HG03469 (cell line): ENCODE data around the gene HOXB5.

Experiments used
- ATAC-seq: cut with Tn5 transposase; IDR thresholded peaks from one replicate; pipeline ENCODE4 v1.9.1; 2021; ENCODE audit warnings: mild to moderate bottlenecking, moderate library complexity, moderate number of reproducible peaks; ENCODE audit not compliant: unreplicated experiment

The HOXB5 gene

DNA sequence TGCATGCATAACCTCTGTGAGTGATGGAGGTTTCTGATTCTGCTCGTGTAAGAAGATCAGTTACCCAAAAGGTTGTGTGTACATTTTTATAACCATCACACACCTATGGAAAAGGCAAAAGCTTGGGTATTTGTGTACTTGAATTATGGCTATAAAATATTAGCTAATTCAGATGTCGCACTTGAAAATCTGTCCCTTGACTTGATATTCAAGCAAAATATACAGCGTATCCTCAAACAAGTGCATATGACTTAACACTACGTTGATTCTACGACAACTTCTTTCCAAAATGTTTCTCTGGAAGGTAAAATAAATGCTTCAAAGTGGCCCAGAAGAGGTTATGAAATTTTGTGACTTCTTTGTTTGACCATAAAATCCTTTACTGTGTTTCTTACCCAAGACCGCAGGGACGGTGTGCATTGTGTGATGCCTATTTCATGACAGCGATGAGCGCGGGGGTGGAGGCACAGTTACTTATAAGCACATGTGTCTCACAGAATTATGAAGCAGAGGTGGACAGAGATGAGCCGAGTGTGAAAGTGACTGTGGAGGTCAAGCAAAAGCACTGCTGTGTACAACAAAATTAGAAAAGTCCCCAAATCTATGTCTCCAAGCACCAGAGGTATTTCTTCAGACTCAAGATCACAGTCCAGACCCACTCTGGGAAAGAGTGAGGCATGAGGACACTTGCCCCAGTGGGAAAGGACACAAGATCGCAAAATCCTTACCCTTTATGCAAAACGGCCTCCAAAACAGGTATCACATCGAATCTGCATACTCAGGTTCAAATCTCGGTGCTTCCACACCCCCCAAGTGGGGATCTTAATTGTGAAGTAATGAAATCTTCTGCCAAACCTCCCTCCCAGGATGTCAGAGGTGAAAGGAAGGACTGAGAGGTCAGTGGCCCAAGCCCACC is 36.7 kb upstream of the HOXB5 start:
- no peak for ATAC-seq

DNA sequence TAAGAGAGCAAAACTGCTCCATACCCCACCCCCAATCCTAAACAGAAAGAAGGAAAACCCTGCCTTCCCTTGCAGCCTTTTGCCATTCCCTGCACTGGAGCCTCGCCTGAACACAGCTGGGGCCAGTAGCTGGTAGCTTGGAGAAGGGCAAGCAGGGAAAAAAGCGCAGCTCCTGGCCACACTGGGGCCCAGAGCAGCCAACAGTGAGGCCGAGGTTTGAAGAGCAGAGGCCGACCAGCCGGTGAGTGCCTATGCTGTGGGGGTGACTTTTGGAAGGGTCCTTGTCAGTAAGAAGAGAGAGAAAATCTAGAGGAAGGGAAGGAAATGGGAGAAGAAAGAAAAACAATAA is 35.8 kb upstream of the HOXB5 start:
- no peak for ATAC-seq

DNA sequence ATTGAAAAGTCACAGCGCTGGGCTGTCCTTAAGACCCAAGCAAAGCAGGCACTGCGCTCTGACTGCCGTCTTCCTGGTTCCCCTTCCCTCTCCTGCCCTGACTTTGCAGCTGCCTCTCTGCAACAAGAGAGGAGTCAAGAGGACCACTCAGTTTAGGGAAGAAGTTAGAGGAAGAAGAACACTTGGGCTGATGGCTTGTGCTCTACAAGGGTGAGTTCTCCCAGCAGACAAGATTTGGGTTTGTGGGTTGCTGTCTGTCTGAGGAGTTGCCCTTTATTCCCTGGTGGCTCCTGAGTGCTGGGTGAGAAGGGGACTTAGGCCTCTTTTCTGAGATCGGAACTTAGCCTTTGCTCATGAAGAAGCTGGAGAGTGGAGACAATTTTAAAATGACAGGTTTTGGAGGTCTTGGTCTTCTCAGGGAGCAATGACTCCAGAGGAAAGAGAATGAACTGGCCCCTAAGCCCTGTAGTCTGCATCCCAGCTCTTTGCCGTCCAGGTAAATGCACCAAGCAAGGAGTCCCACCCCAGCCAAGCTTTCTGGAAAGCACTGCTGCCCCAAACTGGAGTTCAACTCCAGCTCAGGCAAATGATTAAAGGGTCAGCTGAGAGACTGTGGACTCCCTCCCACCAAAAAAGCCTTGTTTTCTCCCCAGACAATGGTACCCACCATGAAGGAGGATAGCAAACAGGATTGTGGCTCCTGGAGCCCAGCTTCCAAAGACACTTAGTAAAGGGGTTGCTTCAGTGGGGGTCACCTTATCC is 35.3 kb upstream of the HOXB5 start:
- no peak for ATAC-seq

DNA sequence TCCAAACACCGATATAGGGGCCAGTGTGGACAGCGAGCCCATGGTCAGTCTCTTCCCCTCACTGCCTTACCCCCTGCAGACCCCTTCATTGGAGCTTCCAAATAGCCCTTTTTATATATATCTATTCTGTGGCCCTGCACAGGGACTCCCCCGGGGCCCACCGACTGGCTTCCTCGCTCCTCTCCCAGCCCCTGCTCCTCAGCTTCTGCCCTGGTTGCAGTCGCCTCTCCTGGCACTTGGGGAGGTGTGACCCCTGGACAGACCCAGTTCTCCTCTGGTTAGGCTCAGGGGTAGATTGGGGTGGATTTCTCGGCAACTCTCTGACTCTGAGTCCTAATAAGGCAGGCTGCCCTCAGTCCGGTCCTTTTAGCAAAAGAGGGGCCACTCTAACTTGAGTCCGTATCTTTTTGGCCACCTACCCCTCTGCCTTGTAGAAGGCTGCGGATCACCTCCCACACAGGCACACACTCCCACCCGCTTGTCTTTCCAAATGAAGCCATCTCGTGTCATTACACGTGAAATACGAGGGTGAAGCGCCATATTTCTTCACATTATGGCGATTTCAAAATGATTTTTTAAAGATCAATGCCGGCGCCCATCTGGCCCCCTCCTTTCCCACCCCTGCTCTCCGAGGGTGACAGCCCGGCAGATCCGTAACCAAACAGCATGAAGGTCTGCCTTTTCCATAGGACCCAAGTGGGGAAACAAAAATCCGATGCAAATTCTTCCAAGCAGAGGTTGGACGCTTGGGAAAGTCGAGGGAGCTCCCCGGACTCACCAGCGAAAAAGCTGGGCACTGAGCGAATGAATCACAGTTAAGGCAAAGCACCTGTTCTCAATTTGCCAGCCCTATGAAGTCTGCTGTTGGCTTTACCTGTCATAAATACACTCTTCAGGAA is 34.3 kb upstream of the HOXB5 start:
- no peak for ATAC-seq

DNA sequence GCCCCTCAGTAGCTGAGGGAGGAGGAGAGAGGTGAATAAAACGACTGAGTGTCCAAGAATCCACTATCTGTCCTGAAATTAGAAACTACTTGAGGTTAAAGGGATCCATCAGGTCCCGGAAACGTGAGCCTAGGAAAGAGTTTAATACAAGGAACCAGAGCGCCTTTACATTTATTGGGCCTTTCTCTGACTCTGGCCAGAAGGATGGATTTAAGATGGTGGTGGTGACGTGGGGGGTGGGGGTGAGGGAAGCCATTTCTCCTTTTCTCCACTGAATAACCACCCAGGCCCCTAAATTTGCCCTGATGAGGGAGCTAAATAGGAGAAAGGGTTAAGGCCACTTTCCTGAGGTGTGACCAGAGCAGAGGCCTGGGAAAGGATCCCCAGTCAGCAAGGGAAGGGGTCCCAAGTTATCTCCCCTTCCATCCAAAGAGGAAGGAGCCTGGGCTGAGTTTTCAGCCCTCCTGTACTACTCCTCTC is 33.6 kb upstream of the HOXB5 start:
- no peak for ATAC-seq

- no peak for ATAC-seq
Measured at GRCh38 chr17:48626245-48627117, 32.9 kb upstream of the HOXB5 start, which contains the start of gene HOXB9. Gene HOXB9 (minus strand): TSS chr17:48626358. CDS start chr17:48626269, 89 bp downstream.

DNA sequence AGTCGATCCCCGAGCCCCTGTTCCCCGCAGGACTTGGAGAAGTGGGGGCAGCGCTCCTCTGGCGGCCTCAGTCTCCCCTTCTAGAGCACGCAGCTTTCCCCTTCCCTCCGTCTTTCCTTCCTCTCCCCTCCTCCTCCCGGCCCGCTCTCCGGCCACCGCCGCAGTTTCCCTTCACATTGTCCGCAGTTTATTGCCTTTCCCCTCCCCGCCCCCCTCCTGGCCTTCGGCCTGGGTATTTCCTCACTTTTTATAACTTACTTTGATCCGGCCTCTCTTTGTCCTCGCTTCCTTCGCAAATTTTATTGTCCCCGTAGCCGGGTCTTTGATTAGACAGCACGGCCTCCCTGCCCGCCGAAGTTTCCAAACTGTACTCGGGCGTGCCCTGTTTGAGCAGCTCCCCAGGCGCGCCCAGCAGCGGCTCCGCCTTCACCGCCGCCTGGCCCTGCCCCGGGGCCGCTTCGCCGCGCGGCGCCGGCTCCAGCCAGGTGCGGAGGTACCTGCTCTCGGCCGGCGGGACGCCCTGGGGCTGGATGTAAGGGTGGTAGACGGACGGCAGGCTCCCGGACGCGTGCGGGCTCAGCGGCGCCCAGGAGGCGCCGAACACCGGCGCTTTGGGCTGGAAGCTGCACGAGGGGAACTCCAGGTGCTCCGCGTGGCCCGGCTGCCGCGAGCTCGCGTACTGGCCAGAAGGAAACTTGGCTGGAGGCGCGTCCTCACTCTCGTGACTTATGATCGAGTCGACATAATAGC is 32.1 kb upstream of the HOXB5 start:
- ATAC-seq, result no peak

GRCh38 chr17:48624544-48625494 is 31.2 kb upstream of the HOXB5 start:
- no peak for ATAC-seq

GRCh38 chr17:48624118-48624517 is 30.5 kb upstream of the HOXB5 start:
- no peak for ATAC-seq

- no peak for ATAC-seq
Measured at GRCh38 chr17:48623583-48623982, 30.0 kb upstream of the HOXB5 start.

DNA sequence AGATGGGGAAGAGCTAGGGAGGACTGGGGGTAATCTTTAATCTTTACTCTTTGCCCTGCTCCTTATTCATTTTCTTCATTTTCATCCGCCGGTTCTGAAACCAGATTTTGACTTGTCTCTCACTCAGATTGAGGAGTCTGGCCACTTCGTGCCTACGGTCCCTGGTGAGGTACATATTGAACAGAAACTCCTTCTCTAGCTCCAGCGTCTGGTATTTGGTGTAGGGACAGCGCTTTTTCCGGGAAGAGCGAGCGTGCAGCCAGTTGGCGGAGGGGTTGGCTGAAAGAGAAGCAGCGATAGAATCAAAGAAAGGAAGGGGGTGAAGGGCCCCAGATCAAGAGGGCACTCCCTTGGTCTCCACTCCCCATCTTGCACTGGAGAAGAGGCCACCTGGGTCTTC is 29.3 kb upstream of the HOXB5 start:
- no peak for ATAC-seq

DNA sequence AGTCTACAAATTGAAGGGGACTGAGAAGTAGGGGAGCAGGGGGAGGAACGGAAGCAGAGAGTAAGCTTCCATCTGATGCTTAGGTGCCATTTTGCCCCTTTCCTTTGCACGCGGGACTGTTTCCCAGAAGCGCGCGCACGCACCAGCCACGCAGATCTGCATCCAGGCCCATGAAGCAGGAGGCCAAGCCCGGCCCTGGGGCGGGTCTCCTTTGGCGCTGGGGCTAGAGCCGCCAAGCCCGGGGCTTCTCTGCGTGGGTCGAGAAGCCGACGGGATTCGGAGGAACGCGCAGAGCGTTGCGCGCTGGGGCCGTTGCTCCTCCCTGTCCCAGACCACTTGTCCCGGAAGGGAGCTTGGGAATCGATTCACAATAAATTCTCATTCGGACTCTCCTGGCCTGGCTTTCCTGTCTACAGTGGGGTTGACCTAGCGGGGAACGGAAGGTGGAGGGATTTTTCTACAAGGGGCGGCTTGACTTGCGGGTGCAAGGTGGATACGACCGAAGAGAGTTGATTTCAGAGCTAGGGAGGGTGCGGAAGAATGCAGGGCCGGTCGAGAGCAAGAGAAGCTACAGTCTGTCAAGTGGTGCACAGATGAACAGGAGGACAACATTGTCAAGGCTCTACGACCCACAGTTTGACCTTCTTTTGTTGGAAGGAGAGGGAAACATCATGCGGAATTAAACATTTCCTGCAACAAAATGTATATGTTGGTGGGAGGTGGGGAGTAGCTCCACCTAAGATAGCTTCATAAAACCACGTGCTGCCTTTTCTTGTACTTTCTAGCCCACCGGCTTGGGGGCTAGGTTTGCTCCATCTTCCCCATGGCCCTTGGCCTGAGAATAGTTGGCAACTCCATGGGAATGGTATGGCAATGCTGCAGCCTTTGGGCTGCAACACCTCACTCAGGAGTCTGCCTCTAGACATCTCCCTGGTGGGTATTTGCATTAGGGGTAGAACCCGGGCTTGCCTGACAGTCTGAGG is 28.1 kb upstream of the HOXB5 start:
- no peak for ATAC-seq

DNA sequence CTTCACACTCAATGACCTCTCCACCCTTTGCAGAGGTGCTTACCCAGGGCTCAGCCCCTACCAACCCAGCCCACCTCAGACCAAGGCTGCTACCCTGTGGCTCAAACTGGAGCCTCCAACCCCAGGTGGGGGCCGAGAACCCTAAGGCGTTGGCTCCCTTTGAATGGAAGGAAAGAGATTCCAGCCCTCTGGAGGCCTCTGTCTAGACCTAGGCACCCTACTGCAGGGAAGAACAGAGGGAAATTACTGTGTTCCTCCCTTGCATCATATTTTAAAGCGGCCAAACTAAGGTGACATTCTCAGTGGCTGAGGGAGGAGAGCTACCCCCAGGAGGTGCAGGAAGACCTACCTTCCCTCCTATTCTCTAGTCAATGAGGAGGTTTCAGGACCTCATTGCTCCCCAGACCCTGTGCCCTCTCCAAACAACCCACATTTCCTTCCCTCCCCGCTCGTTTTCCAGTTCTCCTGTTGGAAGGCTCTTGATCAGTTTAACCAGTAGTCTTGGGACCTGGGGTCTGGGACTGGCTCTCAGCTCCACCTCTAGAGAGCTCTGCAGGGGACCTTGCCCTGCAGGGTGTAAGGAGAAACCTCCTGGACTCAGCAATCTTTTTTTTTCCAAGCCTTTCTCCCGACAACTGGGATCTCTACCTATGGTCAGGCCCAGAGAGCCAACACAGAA is 27.0 kb upstream of the HOXB5 start:
- no peak for ATAC-seq

DNA sequence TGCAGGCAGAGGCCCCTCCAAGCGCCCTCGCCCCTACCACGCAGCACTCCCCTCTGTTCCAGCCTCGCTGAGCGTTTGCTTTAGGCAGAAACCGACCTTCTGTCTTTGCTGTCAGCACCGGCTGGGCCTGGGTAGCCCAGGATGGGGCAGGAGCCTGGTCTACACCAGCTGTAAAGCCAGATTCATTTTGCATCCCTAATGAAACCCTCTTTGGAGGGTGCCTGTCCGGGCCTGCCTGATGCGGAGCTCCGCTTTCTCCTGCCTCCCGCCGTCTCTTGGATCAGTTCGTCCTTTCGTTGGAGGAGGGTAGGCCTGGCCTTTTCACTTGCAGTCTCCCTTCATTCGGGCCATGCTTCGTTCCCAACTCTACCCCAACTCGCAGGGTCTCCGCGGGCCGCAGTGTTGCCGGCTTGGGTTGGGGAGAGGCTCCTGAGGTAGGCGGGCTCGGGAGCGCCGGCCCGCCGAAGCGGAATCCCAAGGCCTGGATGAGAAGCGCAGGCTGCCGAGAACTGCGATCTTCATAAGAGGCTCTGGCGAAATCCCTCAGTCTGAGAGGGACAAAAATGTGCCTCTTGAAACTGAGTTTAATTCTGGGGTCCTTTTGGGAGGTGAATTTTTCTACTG is 26.4 kb upstream of the HOXB5 start:
- no peak for ATAC-seq

DNA sequence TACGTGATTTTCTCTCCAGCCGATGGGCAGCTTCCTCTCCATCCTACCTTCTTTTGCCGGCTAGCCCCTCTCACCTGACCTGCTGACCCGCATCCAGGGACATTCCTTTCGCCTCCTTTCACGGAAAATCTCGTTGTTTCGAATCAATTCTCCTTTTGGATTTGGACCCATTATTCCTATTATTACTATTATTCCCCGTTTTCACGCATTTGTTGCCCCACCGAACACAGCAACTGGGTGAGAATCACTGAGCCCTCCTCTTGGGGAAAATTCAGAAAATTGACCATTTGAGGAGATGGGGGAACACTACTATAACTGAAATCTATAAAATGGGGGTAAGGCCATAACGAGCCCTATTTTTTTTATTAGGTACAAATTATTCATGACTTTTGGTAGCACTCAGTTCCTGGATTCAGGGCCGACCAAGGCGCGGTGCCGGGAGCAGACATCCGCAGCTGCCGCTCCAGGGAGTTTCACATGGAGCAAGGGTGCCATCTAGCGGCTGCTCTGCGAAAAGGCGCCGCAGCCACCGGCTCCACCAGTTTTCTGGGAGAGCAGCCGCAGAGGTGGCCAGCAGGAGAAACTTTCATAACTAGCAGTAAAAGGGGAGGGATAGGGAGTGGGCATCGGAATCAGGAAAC is 24.8 kb upstream of the HOXB5 start:
- no peak for ATAC-seq
